Neural cell (in vitro differentiated cells): Measurements from ENCODE around the gene NLN.

Experiments used
- CTCF ChIP-seq: fragments of 450-650 bp; IDR thresholded peaks from 2 replicates; pipeline ENCODE4 v1.5.1; 2014; ENCODE audit warnings: antibody characterized with exemption, mild to moderate bottlenecking, moderate library complexity; ENCODE audit not compliant: poor library complexity, severe bottlenecking
- POLR2AphosphoS5 ChIP-seq: IDR thresholded peaks from 2 replicates; pipeline ENCODE4 v1.6.1; 2012
- TF ChIP-seq, protein P1 (sequence below): IDR thresholded peaks from 2 replicates; pipeline ENCODE4 v1.6.1; 2012; ENCODE audit warnings: borderline replicate concordance

DNA sequence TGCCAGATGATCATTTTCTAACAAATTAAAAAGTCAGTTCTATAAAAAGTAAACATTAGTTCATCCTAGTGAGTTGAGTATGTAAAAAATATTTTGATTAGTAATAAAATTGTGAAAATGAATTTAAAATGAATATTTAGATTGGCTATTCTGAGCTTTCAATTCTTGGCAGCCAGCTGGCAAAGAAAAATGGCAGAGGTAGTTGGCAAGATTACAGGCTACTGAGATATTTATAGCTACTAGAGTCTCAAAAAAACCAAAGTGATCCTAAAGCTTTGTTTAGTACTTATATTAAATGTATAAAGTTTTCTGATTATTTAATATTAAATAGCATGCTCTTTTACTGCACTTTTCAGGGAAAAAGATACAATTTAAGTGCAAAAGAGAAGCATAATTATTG lies 25.1 kb upstream of the NLN start:
- TF ChIP-seq CTCF: no peak
- no peak for TF ChIP-seq POLR2AphosphoS5
- TF ChIP-seq, protein P1, sequence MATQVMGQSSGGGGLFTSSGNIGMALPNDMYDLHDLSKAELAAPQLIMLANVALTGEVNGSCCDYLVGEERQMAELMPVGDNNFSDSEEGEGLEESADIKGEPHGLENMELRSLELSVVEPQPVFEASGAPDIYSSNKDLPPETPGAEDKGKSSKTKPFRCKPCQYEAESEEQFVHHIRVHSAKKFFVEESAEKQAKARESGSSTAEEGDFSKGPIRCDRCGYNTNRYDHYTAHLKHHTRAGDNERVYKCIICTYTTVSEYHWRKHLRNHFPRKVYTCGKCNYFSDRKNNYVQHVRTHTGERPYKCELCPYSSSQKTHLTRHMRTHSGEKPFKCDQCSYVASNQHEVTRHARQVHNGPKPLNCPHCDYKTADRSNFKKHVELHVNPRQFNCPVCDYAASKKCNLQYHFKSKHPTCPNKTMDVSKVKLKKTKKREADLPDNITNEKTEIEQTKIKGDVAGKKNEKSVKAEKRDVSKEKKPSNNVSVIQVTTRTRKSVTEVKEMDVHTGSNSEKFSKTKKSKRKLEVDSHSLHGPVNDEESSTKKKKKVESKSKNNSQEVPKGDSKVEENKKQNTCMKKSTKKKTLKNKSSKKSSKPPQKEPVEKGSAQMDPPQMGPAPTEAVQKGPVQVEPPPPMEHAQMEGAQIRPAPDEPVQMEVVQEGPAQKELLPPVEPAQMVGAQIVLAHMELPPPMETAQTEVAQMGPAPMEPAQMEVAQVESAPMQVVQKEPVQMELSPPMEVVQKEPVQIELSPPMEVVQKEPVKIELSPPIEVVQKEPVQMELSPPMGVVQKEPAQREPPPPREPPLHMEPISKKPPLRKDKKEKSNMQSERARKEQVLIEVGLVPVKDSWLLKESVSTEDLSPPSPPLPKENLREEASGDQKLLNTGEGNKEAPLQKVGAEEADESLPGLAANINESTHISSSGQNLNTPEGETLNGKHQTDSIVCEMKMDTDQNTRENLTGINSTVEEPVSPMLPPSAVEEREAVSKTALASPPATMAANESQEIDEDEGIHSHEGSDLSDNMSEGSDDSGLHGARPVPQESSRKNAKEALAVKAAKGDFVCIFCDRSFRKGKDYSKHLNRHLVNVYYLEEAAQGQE: no peak
